Measurements from ENCODE around the gene MMAB.

- TF ChIP-seq CTCF (conservative IDR thresholded peaks at IDR 0.05; ENCODE audit: low read depth, low read length) (no peak), EZH2 (IDR thresholded peaks at IDR 0.05; ENCODE audit: borderline replicate concordance, low read depth, low read length, poor library complexity, severe bottlenecking) (no peak)
Observed at GRCh38 chr12:109613649-109614455, 40.5 kb upstream of the MMAB start.
